H54 (cell line): ENCODE measurements around the gene PRCC.

Source experiments
- DNase-seq: peaks from one replicate; pipeline ENCODE4 v3.0.0; 2011; ENCODE audit warnings: low spot score, mixed read lengths; ENCODE audit not compliant: insufficient read length
- FAIRE-seq: peaks from 3 replicates; lab custom pipeline; 2011; peaks lifted over from hg19 to GRCh38; lab: Jason Lieb, UNC
- POLR2A ChIP-seq: IDR thresholded peaks from 2 replicates; pipeline ENCODE4 v1.6.1; 2011; ENCODE audit warnings: low read depth, mild to moderate bottlenecking, low read length

Gene PRCC

GRCh38 chr1:156767101-156767878 is at the start of gene PRCC:
TSS of gene PRCC (plus strand) at chr1:156767535. CDS start at chr1:156767772, 237 bp downstream.
- FAIRE-seq = peak; percentile 58
- DNase-seq = peak; percentile 82
- TF ChIP-seq POLR2A = peak; percentile 45

GRCh38 chr1:156721131-156721530 is 46.2 kb upstream of the PRCC start:
- FAIRE-seq = no peak
- no peak for TF ChIP-seq POLR2A
- DNase-seq = no peak

- no peak for DNase-seq
- no peak for FAIRE-seq
- TF ChIP-seq POLR2A = no peak
These were observed 45.8 kb upstream of the PRCC start for GRCh38 chr1:156721535-156721934.

GRCh38 chr1:156725683-156726280 is 41.6 kb upstream of the PRCC start:
- no peak for TF ChIP-seq POLR2A
- peak; percentile 73 for DNase-seq
- no peak for FAIRE-seq

- TF ChIP-seq POLR2A = no peak
- FAIRE-seq = no peak
- no peak for DNase-seq
These were observed 40.6 kb upstream of the PRCC start for GRCh38 chr1:156726549-156727226.

GRCh38 chr1:156727492-156727891 is 39.8 kb upstream of the PRCC start:
- FAIRE-seq = no peak
- DNase-seq = no peak

GRCh38 chr1:156727926-156728598 is 39.3 kb upstream of the PRCC start, which contains the start of gene METTL25B:
TSS of gene METTL25B (plus strand) at chr1:156728469. CDS start at chr1:156729105, 636 bp downstream.
- no peak for FAIRE-seq
- TF ChIP-seq POLR2A = peak; percentile 44

More at GRCh38 chr1:156727492-156727891, 39.8 kb upstream of the PRCC start:
- TF ChIP-seq POLR2A = no peak

GRCh38 chr1:156728599-156729462 is 38.5 kb upstream of the PRCC start, which contains the start of gene ISG20L2:
TSS of gene ISG20L2 (minus strand) at chr1:156728766. CDS start at chr1:156727652, 1,114 bp downstream.
- peak; percentile 83 for DNase-seq
- FAIRE-seq = no peak
- TF ChIP-seq POLR2A = peak; percentile 59

More at GRCh38 chr1:156727926-156728598, 39.3 kb upstream of the PRCC start, which contains the start of gene METTL25B:
- peak; percentile 74 for DNase-seq

- no peak for DNase-seq
- TF ChIP-seq POLR2A = no peak
- FAIRE-seq = no peak
These were observed 33.2 kb upstream of the PRCC start for GRCh38 chr1:156733989-156734584.

GRCh38 chr1:156738407-156738806 is 28.9 kb upstream of the PRCC start:
- no peak for TF ChIP-seq POLR2A
- no peak for FAIRE-seq

GRCh38 chr1:156738916-156739315 is 28.4 kb upstream of the PRCC start:
- TF ChIP-seq POLR2A = no peak
- DNase-seq (no peak), FAIRE-seq (no peak)

More at GRCh38 chr1:156738407-156738806, 28.9 kb upstream of the PRCC start:
- no peak for DNase-seq

- FAIRE-seq = no peak
These were observed 27.0 kb upstream of the PRCC start for GRCh38 chr1:156740237-156740740.

More at GRCh38 chr1:156740237-156740740, 27.0 kb upstream of the PRCC start:
- TF ChIP-seq POLR2A = no peak
- no peak for DNase-seq
